Type B pancreatic cell (in vitro differentiated cells): Measurements from ENCODE around the gene NAT9. TPM values are rescaled to one million over a fixed set of nuclear protein-coding genes. Genes with fewer than 3 reads are reported as not detected.

Source experiments
- DNase-seq: peaks from one replicate; pipeline ENCODE4 v3.0.0; 2021; ENCODE audit warnings: mixed read lengths; ENCODE audit not compliant: unreplicated experiment; ENCODE audit errors: extremely low spot score
- H3K27ac Mint-ChIP-seq: 2 replicates; pipeline ENCODE4 v1.8.0; 2021; ENCODE audit warnings: mild to moderate bottlenecking, mixed read lengths
- H3K27me3 Mint-ChIP-seq: 2 replicates; pipeline ENCODE4 v1.8.0; 2021; ENCODE audit warnings: mixed read lengths
- H3K36me3 Mint-ChIP-seq: 2 replicates; pipeline ENCODE4 v1.8.0; 2021; ENCODE audit warnings: mixed read lengths
- H3K4me1 Mint-ChIP-seq: one replicate; pipeline ENCODE4 v1.8.0; 2021; ENCODE audit warnings: mixed read lengths; ENCODE audit not compliant: unreplicated experiment
- H3K4me3 Mint-ChIP-seq: 2 replicates; pipeline ENCODE4 v1.8.0; 2021; ENCODE audit warnings: mild to moderate bottlenecking, mixed read lengths
- H3K9me3 Mint-ChIP-seq: 2 replicates; pipeline ENCODE4 v1.8.0; 2021; ENCODE audit warnings: mixed read lengths
- CTCF ChIP-seq: fragments of 200-600 bp; sonication (generic); conservative IDR thresholded peaks from 2 replicates; pipeline ENCODE4 v1.5.0; 2021; ENCODE audit warnings: antibody characterized with exemption, mild to moderate bottlenecking
- total RNA-seq: library from RNA; stranded (reverse); gene quantifications from 2 replicates; pipeline ENCODE4 v1.2.1, GENCODE V29; 2021; ENCODE audit warnings: low replicate concordance

The NAT9 gene
- total RNA-seq, 1 donor from 2014 or later, result 67.2 TPM

DNA sequence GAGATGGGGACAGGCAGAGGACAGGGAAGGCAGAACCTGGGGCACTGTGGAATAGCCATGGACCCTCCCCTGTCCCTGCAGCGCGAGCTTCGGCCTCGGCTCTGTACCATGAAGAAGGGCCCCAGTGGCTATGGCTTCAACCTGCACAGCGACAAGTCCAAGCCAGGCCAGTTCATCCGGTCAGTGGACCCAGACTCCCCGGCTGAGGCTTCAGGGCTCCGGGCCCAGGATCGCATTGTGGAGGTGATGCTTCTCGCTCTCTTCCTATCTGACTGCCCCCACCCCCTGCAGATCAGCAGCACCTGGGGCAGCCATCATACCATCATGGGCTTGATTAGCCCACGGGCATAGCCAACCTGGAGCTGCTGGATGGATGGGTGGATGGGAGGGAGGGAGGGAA lies 14.2 kb downstream of the NAT9 start:
- H3K27ac Mint-ChIP-seq, result peak overlapping the region; percentile 90
- peak overlapping the region; percentile 45 for H3K4me3 Mint-ChIP-seq
- no peak for TF ChIP-seq CTCF
- peaks cover 29% of the 10 kb centered on the region for H3K4me1 Mint-ChIP-seq
- H3K36me3 Mint-ChIP-seq, result no peaks in the 10 kb centered on the region
- no peaks in the 10 kb centered on the region for H3K9me3 Mint-ChIP-seq
- no peak for DNase-seq
- no peaks in the 10 kb centered on the region for H3K27me3 Mint-ChIP-seq

GRCh38 chr17:74761419-74761818 lies 14.7 kb downstream of the NAT9 start:
- Mint-ChIP-seq H3K36me3 (no peaks in the 10 kb centered on the region), H3K27ac (peak overlapping the region; percentile 90), H3K9me3 (no peaks in the 10 kb centered on the region), H3K27me3 (no peaks in the 10 kb centered on the region), H3K4me3 (peak overlapping the region; percentile 45), H3K4me1 (peaks cover 29% of the 10 kb centered on the region)
- no peak for TF ChIP-seq CTCF
- DNase-seq, result no peak

- H3K4me3 Mint-ChIP-seq, result peak overlapping the region; percentile 63
- peak overlapping the region; percentile 90 for H3K27ac Mint-ChIP-seq
- peaks cover 29% of the 10 kb centered on the region for H3K4me1 Mint-ChIP-seq
Observed at GRCh38 chr17:74760404-74761105, 15.6 kb downstream of the NAT9 start.

DNA sequence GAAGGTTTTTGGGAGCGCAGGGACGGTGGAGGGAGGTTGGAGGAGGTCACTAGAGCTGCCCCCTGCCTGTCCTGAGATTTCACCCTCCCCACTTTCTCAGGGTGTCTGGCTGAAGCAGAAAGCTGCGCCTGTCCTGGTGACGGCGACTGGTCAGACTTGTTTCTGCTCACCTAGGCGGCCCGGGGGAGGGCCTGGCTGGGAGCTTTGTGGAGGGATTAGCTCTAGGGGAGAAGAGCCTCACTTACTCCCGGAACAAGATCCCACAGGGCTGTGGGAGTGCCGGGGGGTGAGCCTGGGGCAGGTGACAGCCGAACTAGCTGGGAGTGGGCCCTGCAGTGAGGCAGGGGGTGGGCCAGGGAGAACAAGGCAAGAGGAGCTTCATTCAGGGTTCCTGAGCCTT lies 16.2 kb downstream of the NAT9 start:
- Mint-ChIP-seq H3K4me1 (peaks cover 29% of the 10 kb centered on the region), H3K36me3 (no peaks in the 10 kb centered on the region), H3K9me3 (no peaks in the 10 kb centered on the region), H3K27ac (peak overlapping the region; percentile 90), H3K4me3 (peak overlapping the region; percentile 60), H3K27me3 (no peaks in the 10 kb centered on the region)
- no peak for TF ChIP-seq CTCF
- DNase-seq, result no peak

More at GRCh38 chr17:74760404-74761105, 15.6 kb downstream of the NAT9 start:
- DNase-seq, result no peak
- Mint-ChIP-seq H3K27me3 (no peaks in the 10 kb centered on the region), H3K36me3 (no peaks in the 10 kb centered on the region), H3K9me3 (no peaks in the 10 kb centered on the region)
- TF ChIP-seq CTCF, result no peak

DNA sequence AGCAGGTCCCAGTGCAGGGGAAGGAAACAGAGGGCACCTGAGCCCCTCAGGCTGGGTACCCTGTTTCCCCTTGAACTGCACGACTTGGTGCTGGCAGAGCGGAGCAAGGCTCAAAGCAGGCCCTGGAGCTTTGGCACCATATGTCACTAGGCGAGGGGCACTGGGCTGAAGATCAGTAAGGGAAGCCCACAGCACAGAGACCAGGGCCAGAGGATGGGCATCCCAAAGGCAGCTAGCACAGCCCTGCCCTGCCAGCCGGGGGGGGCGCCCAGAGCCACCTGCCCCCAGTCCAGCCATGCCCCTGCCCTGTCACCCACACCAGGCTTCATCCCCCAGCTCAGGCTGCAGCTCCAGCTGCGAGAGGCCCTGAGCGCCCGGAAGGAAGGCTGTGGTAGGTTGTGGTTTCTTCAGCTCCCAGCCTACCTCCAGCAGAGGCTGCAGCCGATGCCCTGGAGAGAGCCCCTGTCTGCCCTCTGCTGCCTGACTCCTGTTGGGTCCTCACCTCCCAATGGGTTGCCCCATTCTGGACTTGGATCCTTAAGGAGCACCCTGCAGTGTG lies 16.8 kb downstream of the NAT9 start:
- no peak for DNase-seq
- peak overlapping the region; percentile 65 for H3K4me3 Mint-ChIP-seq
- H3K36me3 Mint-ChIP-seq, result no peaks in the 10 kb centered on the region
- H3K27me3 Mint-ChIP-seq, result no peaks in the 10 kb centered on the region
- H3K27ac Mint-ChIP-seq, result peak overlapping the region; percentile 90
- no peak for TF ChIP-seq CTCF
- peaks cover 29% of the 10 kb centered on the region for H3K4me1 Mint-ChIP-seq
- H3K9me3 Mint-ChIP-seq, result no peaks in the 10 kb centered on the region
